H9 (cell line): Measurements from ENCODE around the gene KDM2B. TPM values are rescaled to one million over a fixed set of nuclear protein-coding genes. Genes with fewer than 3 reads are reported as not detected.

Experiments used
- DNase-seq: peaks from one replicate; pipeline ENCODE4 v3.0.0-alpha.2; 2017
- H2AFZ ChIP-seq: one replicate; pipeline ENCODE4 v1.6.1; 2013; ENCODE audit warnings: mild to moderate bottlenecking, low read length, control low read depth, moderate library complexity
- H2AK5ac ChIP-seq: 2 replicates; pipeline ENCODE4 v1.6.1; 2013; ENCODE audit warnings: low read length, control low read depth, mixed read lengths; ENCODE audit not compliant: insufficient read length
- H2BK120ac ChIP-seq: one replicate; pipeline ENCODE4 v1.6.1; 2013; ENCODE audit warnings: low read depth, mild to moderate bottlenecking, low read length, control low read depth, inconsistent platforms; ENCODE audit not compliant: poor library complexity, severe bottlenecking
- H2BK12ac ChIP-seq: 2 replicates; pipeline ENCODE4 v1.6.1; 2013; ENCODE audit warnings: low read length, control low read depth, mixed read lengths, low read depth; ENCODE audit not compliant: insufficient read length
- H2BK15ac ChIP-seq: 2 replicates; pipeline ENCODE4 v1.6.1; 2013; ENCODE audit warnings: low read depth, low read length, control low read depth
- H2BK20ac ChIP-seq: one replicate; pipeline ENCODE4 v1.6.1; 2013; ENCODE audit warnings: low read depth, mild to moderate bottlenecking, low read length, control low read depth, inconsistent platforms; ENCODE audit not compliant: poor library complexity, severe bottlenecking
- H2BK5ac ChIP-seq: 2 replicates; pipeline ENCODE4 v1.6.1; 2013; ENCODE audit warnings: low read length, control low read depth, mixed read lengths; ENCODE audit not compliant: insufficient read length
- H3K14ac ChIP-seq: 2 replicates; pipeline ENCODE4 v1.6.1; 2013; ENCODE audit warnings: low read length, control low read depth; ENCODE audit not compliant: insufficient read depth
- H3K18ac ChIP-seq: 2 replicates; pipeline ENCODE4 v1.6.1; 2013; ENCODE audit warnings: low read depth, mild to moderate bottlenecking, mixed read lengths, low read length, control low read depth; ENCODE audit not compliant: insufficient read length
- H3K23ac ChIP-seq: 2 replicates; pipeline ENCODE4 v1.6.1; 2013; ENCODE audit warnings: low read length, control low read depth, mixed read lengths, low read depth; ENCODE audit not compliant: insufficient read length
- H3K23me2 ChIP-seq: 2 replicates; pipeline ENCODE4 v1.6.1; 2013; ENCODE audit warnings: low read depth, mild to moderate bottlenecking, mixed read lengths, low read length, control low read depth; ENCODE audit not compliant: insufficient read length, poor library complexity, severe bottlenecking
- H3K27ac ChIP-seq: 2 replicates; pipeline ENCODE4 v1.5.1; 2013; ENCODE audit warnings: low read length, control low read depth, mixed read lengths, low read depth; ENCODE audit not compliant: insufficient read length
- H3K27me3 ChIP-seq: 2 replicates; pipeline ENCODE4 v1.6.1; 2013; ENCODE audit warnings: low read length, control low read depth, inconsistent platforms; ENCODE audit not compliant: insufficient read depth
- H3K4ac ChIP-seq: 2 replicates; pipeline ENCODE4 v1.6.1; 2013; ENCODE audit warnings: low read depth, mild to moderate bottlenecking, control low read depth, inconsistent platforms, low read length, moderate library complexity
- H3K4me1 ChIP-seq: 2 replicates; pipeline ENCODE4 v1.6.1; 2013; ENCODE audit warnings: low read length, control low read depth, inconsistent platforms; ENCODE audit not compliant: insufficient read depth
- H3K4me2 ChIP-seq: 2 replicates; pipeline ENCODE4 v1.6.1; 2013; ENCODE audit warnings: low read length, control low read depth, mixed read lengths; ENCODE audit not compliant: insufficient read length, insufficient read depth
- H3K56ac ChIP-seq: 2 replicates; pipeline ENCODE4 v1.6.1; 2013; ENCODE audit warnings: low read depth, mild to moderate bottlenecking, mixed read lengths, low read length, control low read depth; ENCODE audit not compliant: insufficient read length
- H3K79me1 ChIP-seq: 2 replicates; pipeline ENCODE4 v1.6.1; 2013; ENCODE audit warnings: low read depth, mild to moderate bottlenecking, moderate library complexity, low read length, control low read depth, inconsistent platforms; ENCODE audit not compliant: insufficient read depth, poor library complexity, severe bottlenecking
- H3K79me2 ChIP-seq: 2 replicates; pipeline ENCODE4 v1.6.1; 2013; ENCODE audit warnings: low read length, control low read depth, inconsistent platforms; ENCODE audit not compliant: insufficient read depth
- H3K9ac ChIP-seq: 2 replicates; pipeline ENCODE4 v1.6.1; 2013; ENCODE audit warnings: low read length, control low read depth, mixed read lengths; ENCODE audit not compliant: insufficient read length; ENCODE audit errors: extremely low read depth
- H3K9me3 ChIP-seq: one replicate; pipeline ENCODE4 v1.6.1; 2013; ENCODE audit warnings: low read depth, low read length, inconsistent platforms; ENCODE audit not compliant: control insufficient read depth
- H3T11ph ChIP-seq: one replicate; pipeline ENCODE4 v1.6.1; 2013; ENCODE audit warnings: mild to moderate bottlenecking, low read length, control low read depth, inconsistent platforms
- H4K20me1 ChIP-seq: one replicate; pipeline ENCODE4 v1.6.1; 2013; ENCODE audit not compliant: control insufficient read depth, insufficient read length, insufficient read depth
- H4K5ac ChIP-seq: 2 replicates; pipeline ENCODE4 v1.6.1; 2013; ENCODE audit warnings: low read depth, mild to moderate bottlenecking, mixed read lengths, low read length, control low read depth; ENCODE audit not compliant: insufficient read length
- H4K8ac ChIP-seq: replicated peaks from 2 replicates; pipeline ENCODE4 v1.6.1; 2013; ENCODE audit warnings: low read length, control low read depth, mixed read lengths, low read depth; ENCODE audit not compliant: insufficient read length
- H4K91ac ChIP-seq: 2 replicates; pipeline ENCODE4 v1.6.1; 2013; ENCODE audit warnings: low read depth, mild to moderate bottlenecking, moderate library complexity, mixed read lengths, low read length, control low read depth; ENCODE audit not compliant: insufficient read length
- H3K27ac Mint-ChIP-seq, 3 experiments: 2 replicates in 2 of 3; 3 replicates in 1 of 3; pipeline ENCODE4 v1.8.0; 2020 to 2021; ENCODE audit warnings: mixed read lengths in 3 of 3, mild to moderate bottlenecking in 1 of 3, moderate library complexity in 1 of 3
- H3K27me3 Mint-ChIP-seq: 2 replicates; pipeline ENCODE4 v1.8.0; 2021; ENCODE audit warnings: low read depth, mild to moderate bottlenecking, moderate library complexity, mixed read lengths
- H3K36me3 Mint-ChIP-seq, 3 experiments: 2 replicates in 2 of 3; 3 replicates in 1 of 3; pipeline ENCODE4 v1.8.0; 2020 to 2021; ENCODE audit warnings: low read depth in 3 of 3, mixed read lengths in 3 of 3; ENCODE audit not compliant: insufficient read depth in 1 of 3
- H3K4me1 Mint-ChIP-seq, 2 experiments: 2 replicates each; pipeline ENCODE4 v1.8.0; 2020; ENCODE audit warnings: mixed read lengths in 2 of 2
- H3K4me3 Mint-ChIP-seq, 2 experiments: 2 replicates in 1 of 2; 3 replicates in 1 of 2; pipeline ENCODE4 v1.8.0; 2020 to 2021; ENCODE audit warnings: mild to moderate bottlenecking in 2 of 2, mixed read lengths in 2 of 2, moderate library complexity in 1 of 2
- H3K9me3 Mint-ChIP-seq, 2 experiments: 2 replicates in 1 of 2; 3 replicates in 1 of 2; pipeline ENCODE4 v1.8.0; 2020; ENCODE audit warnings: mild to moderate bottlenecking in 2 of 2, mixed read lengths in 2 of 2, moderate library complexity in 1 of 2
- CTCF ChIP-seq: fragments of 200-600 bp; sonication (generic); conservative IDR thresholded peaks from 3 replicates; pipeline ENCODE4 v1.8.0; 2021; ENCODE audit warnings: antibody characterized with exemption, mild to moderate bottlenecking
- WGBS: extraction: QIAGEN DNeasy Blood & Tissue Kit; methylation state at CpG from one replicate; pipeline ENCODE4 v1.1.7; 2013; ENCODE audit warnings: missing lambda C conversion rate, low lambda C conversion rate, mixed read lengths; ENCODE audit not compliant: insufficient read length; ENCODE audit errors: extremely low coverage; 5-methylcytosine and 5-hydroxymethylcytosine counted together
- total RNA-seq: library from RNA; stranded (reverse); gene quantifications from 2 replicates; pipeline ENCODE4 v1.2.1, GENCODE V29; 2021

KDM2B gene
- total RNA-seq, 1 experiment from 2014 or later: 143 TPM

DNA sequence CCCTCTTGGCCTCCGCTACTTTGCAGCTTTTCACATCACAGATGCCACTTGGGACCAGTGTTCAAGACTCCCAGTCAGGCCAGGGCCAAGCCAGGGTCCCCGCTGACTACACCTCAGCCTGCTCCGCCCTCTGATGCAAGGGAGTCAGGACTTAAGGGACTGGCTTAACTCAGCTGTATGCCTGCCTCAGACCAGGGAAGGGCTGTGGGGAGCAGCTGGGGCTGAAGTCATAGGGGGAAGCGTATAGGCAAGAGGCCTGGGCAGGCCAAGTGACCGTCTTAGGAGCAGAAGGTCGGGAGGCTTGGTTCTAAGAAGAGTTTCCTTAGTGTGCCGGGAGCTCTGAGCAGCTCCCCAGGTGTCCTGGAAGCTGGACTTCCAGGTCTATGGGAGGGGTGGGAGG lies 21.9 kb downstream of the KDM2B start:
- peaks cover 5% of the 10 kb centered on the region for H3K79me1 ChIP-seq
- no peak overlapping the region for H2AFZ ChIP-seq
- H3K23ac ChIP-seq: no peak overlapping the region
- no CpG with 5 or more reads among the region's 7 CpGs for WGBS
- no peak overlapping the region for H2BK20ac ChIP-seq
- H4K20me1 ChIP-seq: peaks cover 3% of the 10 kb centered on the region
- H3K4me3 Mint-ChIP-seq: no peak overlapping the region
- no peaks in the 10 kb centered on the region for H3K9me3 ChIP-seq
- no peak overlapping the region for H3K18ac ChIP-seq
- no peak overlapping the region for H3K56ac ChIP-seq
- no peak overlapping the region for H2BK12ac ChIP-seq
- no peak for DNase-seq
- H3K27me3 Mint-ChIP-seq: peaks cover 1% of the 10 kb centered on the region; the same call in 1 of the 2 replicates
- H2BK15ac ChIP-seq: no peak overlapping the region
- H3K27me3 ChIP-seq: no peaks in the 10 kb centered on the region
- peak overlapping the region; percentile 60 to 95 (median 93); a peak in 5 of 7 replicates for H3K27ac Mint-ChIP-seq
- no peak overlapping the region for H2AK5ac ChIP-seq
- H3K4me2 ChIP-seq: no peak overlapping the region
- no peaks in the 10 kb centered on the region for H3K23me2 ChIP-seq
- H2BK5ac ChIP-seq: no peak overlapping the region
- no peak overlapping the region for H3K4ac ChIP-seq
- H3K79me2 ChIP-seq: no peaks in the 10 kb centered on the region
- H2BK120ac ChIP-seq: no peak overlapping the region
- no peaks in the 10 kb centered on the region for H3K9me3 Mint-ChIP-seq
- peaks cover 14 to 29% of the 10 kb centered on the region in 2 experiments for H3K4me1 Mint-ChIP-seq
- H3K27ac ChIP-seq: no peak overlapping the region
- no peak overlapping the region for H4K5ac ChIP-seq
- no peak overlapping the region for H4K8ac ChIP-seq
- H3K9ac ChIP-seq: no peak overlapping the region
- H3K36me3 Mint-ChIP-seq: peaks cover 17 to 75% (median 47%) of the 10 kb centered on the region in 3 experiments; a peak in 6 of 7 replicates
- H4K91ac ChIP-seq: no peak overlapping the region
- no peak overlapping the region for H3K14ac ChIP-seq
- no peak for TF ChIP-seq CTCF
- no peak overlapping the region for H3T11ph ChIP-seq
- H3K4me1 ChIP-seq: peaks cover 2% of the 10 kb centered on the region; the same call in 1 of the 2 replicates
